ENCODE data around the gene NDUFS6.

DNA sequence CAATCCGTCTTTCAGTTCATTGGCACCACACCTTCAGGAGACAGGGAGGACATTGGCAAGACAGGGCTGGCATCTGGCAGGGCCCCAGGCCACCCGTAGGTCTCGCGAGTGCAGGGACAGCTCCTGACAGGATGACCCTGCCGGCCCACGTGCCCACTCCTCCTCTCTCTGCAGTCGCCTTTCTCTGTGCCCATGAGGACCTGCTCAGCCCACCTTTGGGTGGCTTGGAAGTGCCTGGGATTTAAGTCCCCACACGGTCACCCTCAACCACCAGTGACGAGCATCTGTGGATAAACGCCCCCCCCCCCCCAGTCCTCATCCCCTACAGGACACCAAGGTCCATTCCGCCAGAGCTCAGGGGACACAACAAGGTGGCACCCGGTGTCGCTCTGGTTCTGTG lies 5.7 kb upstream of the NDUFS6 start:
- TF ChIP-seq, protein P1, sequence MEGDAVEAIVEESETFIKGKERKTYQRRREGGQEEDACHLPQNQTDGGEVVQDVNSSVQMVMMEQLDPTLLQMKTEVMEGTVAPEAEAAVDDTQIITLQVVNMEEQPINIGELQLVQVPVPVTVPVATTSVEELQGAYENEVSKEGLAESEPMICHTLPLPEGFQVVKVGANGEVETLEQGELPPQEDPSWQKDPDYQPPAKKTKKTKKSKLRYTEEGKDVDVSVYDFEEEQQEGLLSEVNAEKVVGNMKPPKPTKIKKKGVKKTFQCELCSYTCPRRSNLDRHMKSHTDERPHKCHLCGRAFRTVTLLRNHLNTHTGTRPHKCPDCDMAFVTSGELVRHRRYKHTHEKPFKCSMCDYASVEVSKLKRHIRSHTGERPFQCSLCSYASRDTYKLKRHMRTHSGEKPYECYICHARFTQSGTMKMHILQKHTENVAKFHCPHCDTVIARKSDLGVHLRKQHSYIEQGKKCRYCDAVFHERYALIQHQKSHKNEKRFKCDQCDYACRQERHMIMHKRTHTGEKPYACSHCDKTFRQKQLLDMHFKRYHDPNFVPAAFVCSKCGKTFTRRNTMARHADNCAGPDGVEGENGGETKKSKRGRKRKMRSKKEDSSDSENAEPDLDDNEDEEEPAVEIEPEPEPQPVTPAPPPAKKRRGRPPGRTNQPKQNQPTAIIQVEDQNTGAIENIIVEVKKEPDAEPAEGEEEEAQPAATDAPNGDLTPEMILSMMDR (IDR thresholded peaks at IDR 0.05), result no peak
- TF ChIP-seq EP300 (IDR thresholded peaks at IDR 0.05), result no peak
- TF ChIP-seq POLR2A (IDR thresholded peaks at IDR 0.05), result no peak
